H1 (cell line): ENCODE data around the gene ANO9. TPM values are rescaled to one million over a fixed set of nuclear protein-coding genes. Genes with fewer than 3 reads are reported as not detected.

Experiments used
- CTCF ChIA-PET: fragments of 300-600 bp; sonication (Branson Sonifier 250); formaldehyde crosslinking; loops from one replicate; lab custom pipeline; 2021; ENCODE audit not compliant: partially characterized antibody; lab: Charles Lee
- POLR2A ChIA-PET: fragments of 300-600 bp; sonication (Branson Sonifier 250); formaldehyde crosslinking; loops from one replicate; lab custom pipeline; 2021; ENCODE audit warnings: inconsistent platforms; ENCODE audit not compliant: partially characterized antibody; lab: Charles Lee
- DNase-seq, 2 experiments: peaks; one replicate each; pipeline versions ENCODE4 v3.0.0 to v3.0.0-alpha.2; 2010 to 2022; ENCODE audit warnings: low spot score in 2 of 2, low read depth in 1 of 2, mixed read lengths in 1 of 2
- FAIRE-seq: peaks from 2 replicates; lab custom pipeline; 2011; peaks lifted over from hg19 to GRCh38; lab: Jason Lieb, UNC
- H2AFZ ChIP-seq: 2 replicates; pipeline ENCODE4 v1.8.1; 2012; ENCODE audit warnings: low read length, inconsistent platforms
- H2AK5ac ChIP-seq: 2 replicates; pipeline ENCODE4 v1.6.1; 2013; ENCODE audit warnings: low read depth, low read length
- H2BK120ac ChIP-seq: replicated peaks from 2 replicates; pipeline ENCODE3; 2013; ENCODE audit warnings: low read depth, low read length, inconsistent platforms
- H2BK12ac ChIP-seq: 2 replicates; pipeline ENCODE4 v1.6.1; 2013; ENCODE audit warnings: low read depth, low read length
- H2BK15ac ChIP-seq: 2 replicates; pipeline ENCODE4 v1.6.1; 2013; ENCODE audit warnings: low read length
- H2BK20ac ChIP-seq: 2 replicates; pipeline ENCODE4 v1.6.1; 2013; ENCODE audit warnings: low read length
- H2BK5ac ChIP-seq: 2 replicates; pipeline ENCODE4 v1.6.1; 2013; ENCODE audit warnings: low read depth, low read length
- H3K14ac ChIP-seq: 2 replicates; pipeline ENCODE4 v1.6.1; 2013; ENCODE audit warnings: inconsistent platforms; ENCODE audit not compliant: insufficient read length
- H3K18ac ChIP-seq: 2 replicates; pipeline ENCODE4 v1.6.1; 2013; ENCODE audit warnings: low read length; ENCODE audit errors: extremely low read depth
- H3K23ac ChIP-seq: 2 replicates; pipeline ENCODE4 v1.6.1; 2013; ENCODE audit warnings: inconsistent platforms; ENCODE audit not compliant: insufficient read length
- H3K23me2 ChIP-seq: 2 replicates; pipeline ENCODE4 v1.6.1; 2013; ENCODE audit warnings: low read depth, low read length
- H3K27ac ChIP-seq: 2 replicates; pipeline ENCODE4 v1.6.1; 2011; ENCODE audit warnings: low read depth, low read length, inconsistent platforms
- H3K27me3 ChIP-seq, 4 experiments: replicated peaks in 1 of 4; 1 replicate in 1 of 4; 2 replicates in 3 of 4; pipeline versions ENCODE4 v1.6.1 to v1.8.1; 2011 to 2013; ENCODE audit warnings: low read length in 3 of 4, mild to moderate bottlenecking in 3 of 4, inconsistent platforms in 2 of 4, mixed read lengths in 2 of 4, moderate library complexity in 1 of 4; ENCODE audit not compliant: control insufficient read depth in 3 of 4, insufficient read depth in 3 of 4; ENCODE audit errors: extremely low read depth in 1 of 4
- H3K36me3 ChIP-seq, 4 experiments: 2 replicates each; pipeline versions ENCODE4 v1.6.1 to v1.8.1; 2011 to 2013; ENCODE audit warnings: mild to moderate bottlenecking in 4 of 4, low read length in 3 of 4, moderate library complexity in 2 of 4, control low read depth in 1 of 4, inconsistent platforms in 1 of 4; ENCODE audit not compliant: insufficient read depth in 4 of 4, control insufficient read depth in 2 of 4
- H3K4ac ChIP-seq: replicated peaks from 2 replicates; pipeline ENCODE3; 2013; ENCODE audit warnings: low read length, low read depth, mixed read lengths, inconsistent platforms; ENCODE audit not compliant: insufficient read length
- H3K4me1 ChIP-seq, 4 experiments: replicated peaks in 1 of 4; 1 replicate in 1 of 4; 2 replicates in 3 of 4; pipeline versions ENCODE4 v1.6.1 to v1.8.1; 2011 to 2013; ENCODE audit warnings: low read length in 3 of 4, inconsistent platforms in 2 of 4, mixed read lengths in 1 of 4; ENCODE audit not compliant: insufficient read depth in 4 of 4, control insufficient read depth in 3 of 4
- H3K4me2 ChIP-seq, 2 experiments: 2 replicates each; pipeline versions ENCODE4 v1.6.1 to v1.8.1; 2011 to 2013; ENCODE audit warnings: low read depth in 2 of 2, low read length in 2 of 2, control low read depth in 1 of 2, inconsistent platforms in 1 of 2, mild to moderate bottlenecking in 1 of 2; ENCODE audit not compliant: insufficient read depth in 1 of 2
- H3K4me3 ChIP-seq, 4 experiments: fragments of 200-600, 300-600 bp in 1 of 4; sonication (generic), shearing (Covaris generic), sonication (Bioruptor Twin) in 1 of 4; 2 replicates each; pipeline versions ENCODE4 v1.5.1 to v1.8.1; 2011 to 2016; ENCODE audit warnings: low read length in 4 of 4, low read depth in 3 of 4, control low read depth in 2 of 4, inconsistent platforms in 2 of 4, mild to moderate bottlenecking in 2 of 4, mixed read lengths in 1 of 4, moderate library complexity in 1 of 4; ENCODE audit not compliant: insufficient read depth in 2 of 4; ENCODE audit errors: extremely low read depth in 1 of 4
- H3K56ac ChIP-seq: replicated peaks from 2 replicates; pipeline ENCODE3; 2013; ENCODE audit warnings: low read depth, mild to moderate bottlenecking, mixed read lengths, low read length, inconsistent platforms; ENCODE audit not compliant: insufficient read length
- H3K79me1 ChIP-seq: 2 replicates; pipeline ENCODE4 v1.6.1; 2013; ENCODE audit warnings: low read depth, low read length, control low read depth
- H3K79me2 ChIP-seq, 2 experiments: 2 replicates each; pipeline versions ENCODE4 v1.6.1 to v1.8.1; 2012 to 2013; ENCODE audit warnings: low read length in 2 of 2, mild to moderate bottlenecking in 2 of 2, inconsistent platforms in 1 of 2; ENCODE audit not compliant: insufficient read depth in 2 of 2, control insufficient read depth in 1 of 2
- H3K9ac ChIP-seq, 4 experiments: replicated peaks in 1 of 4; 1 replicate in 1 of 4; 2 replicates in 3 of 4; pipeline versions ENCODE4 v1.6.1 to v1.8.1; 2011 to 2013; ENCODE audit warnings: low read depth in 3 of 4, low read length in 3 of 4, control low read depth in 2 of 4, mild to moderate bottlenecking in 2 of 4, moderate library complexity in 2 of 4, inconsistent platforms in 1 of 4; ENCODE audit errors: extremely low read depth in 1 of 4
- H3K9me3 ChIP-seq, 2 experiments: 2 replicates each; pipeline versions ENCODE4 v1.6.1 to v1.8.1; 2012 to 2013; ENCODE audit warnings: mild to moderate bottlenecking in 2 of 2, moderate library complexity in 2 of 2, control low read depth in 1 of 2, inconsistent platforms in 1 of 2, low read depth in 1 of 2, low read length in 1 of 2, mixed read lengths in 1 of 2; ENCODE audit not compliant: insufficient read depth in 2 of 2
- H4K20me1 ChIP-seq, 2 experiments: replicated peaks in 1 of 2; 2 replicates each; pipeline versions ENCODE3 to v1.8.1; 2011 to 2013; ENCODE audit warnings: inconsistent platforms in 2 of 2, low read length in 2 of 2, mild to moderate bottlenecking in 1 of 2; ENCODE audit not compliant: insufficient read depth in 2 of 2, control insufficient read depth in 1 of 2
- H4K5ac ChIP-seq: 2 replicates; pipeline ENCODE4 v1.6.1; 2013; ENCODE audit warnings: low read length, low read depth, mixed read lengths, inconsistent platforms; ENCODE audit not compliant: insufficient read length
- H4K8ac ChIP-seq: 2 replicates; pipeline ENCODE4 v1.8.0; 2013; ENCODE audit warnings: mild to moderate bottlenecking, moderate library complexity, low read length, inconsistent platforms; ENCODE audit not compliant: insufficient read depth; ENCODE audit errors: extremely low read depth
- H4K91ac ChIP-seq: replicated peaks from 2 replicates; pipeline ENCODE3; 2013; ENCODE audit warnings: low read length, mixed read lengths, inconsistent platforms; ENCODE audit not compliant: insufficient read length
- CHD1 ChIP-seq: IDR thresholded peaks from 2 replicates; pipeline ENCODE4 v1.6.1; 2012; ENCODE audit warnings: low read depth, low read length, improper control_type of control experiment
- MAFK ChIP-seq: IDR thresholded peaks from 2 replicates; pipeline ENCODE4 v1.6.1; 2012; ENCODE audit warnings: low read depth, mild to moderate bottlenecking, improper control_type of control experiment, low read length
- TAF1 ChIP-seq: IDR thresholded peaks from 2 replicates; pipeline ENCODE4 v1.6.1; 2011; ENCODE audit warnings: mild to moderate bottlenecking, low read depth, low read length
- WGBS, 2 experiments: shearing (Covaris generic) in 1 of 2; methylation state at CpG; one replicate each; pipeline versions ENCODE4 v1.1.6 to v1.1.7; 2013 to 2015; ENCODE audit warnings: low lambda C conversion rate in 2 of 2, mixed read lengths in 2 of 2, inconsistent platforms in 1 of 2, low coverage in 1 of 2, missing lambda C conversion rate in 1 of 2; ENCODE audit not compliant: insufficient replicate concordance in 2 of 2, insufficient coverage in 1 of 2, insufficient read length in 1 of 2; ENCODE audit errors: extremely low coverage in 1 of 2, missing lambda C conversion rate in 1 of 2; 5-methylcytosine and 5-hydroxymethylcytosine counted together
- polyA plus RNA-seq, 7 experiments: library from polyadenylated mRNA; depleted of rRNA in 3 of 7; stranded (reverse) in 5 of 7; unstranded in 2 of 7; fragments of >200 nt in 5 of 7; fragments of 200-250 nt in 2 of 7; gene quantifications; 1 replicate in 5 of 7; 2 replicates in 1 of 7; 4 replicates in 1 of 7; pipeline versions ENCODE4 v1.2.1 to v1.2.3, GENCODE V29; 2011 to 2013; ENCODE audit warnings: missing spikeins in 2 of 7, mixed read lengths in 2 of 7
- total RNA-seq: library from RNA; stranded (reverse); fragmentation: NEBNext Ultra II Directional; extraction: Animal tissue kit (Norgen Biotek cat#: 25700); gene quantifications from 2 replicates; pipeline ENCODE4 v1.2.1, GENCODE V29; 2021
- TF ChIP-seq, protein P1 (sequence below): IDR thresholded peaks from 2 replicates; pipeline ENCODE4 v1.6.1; 2012; ENCODE audit warnings: inconsistent platforms

ANO9 gene
- total and polyA plus RNA-seq, 2 of the 8 experiments (the other 6 are each of a cell fraction or from before 2014, with no cell fraction given) = 20.0 to 20.7 TPM

DNA sequence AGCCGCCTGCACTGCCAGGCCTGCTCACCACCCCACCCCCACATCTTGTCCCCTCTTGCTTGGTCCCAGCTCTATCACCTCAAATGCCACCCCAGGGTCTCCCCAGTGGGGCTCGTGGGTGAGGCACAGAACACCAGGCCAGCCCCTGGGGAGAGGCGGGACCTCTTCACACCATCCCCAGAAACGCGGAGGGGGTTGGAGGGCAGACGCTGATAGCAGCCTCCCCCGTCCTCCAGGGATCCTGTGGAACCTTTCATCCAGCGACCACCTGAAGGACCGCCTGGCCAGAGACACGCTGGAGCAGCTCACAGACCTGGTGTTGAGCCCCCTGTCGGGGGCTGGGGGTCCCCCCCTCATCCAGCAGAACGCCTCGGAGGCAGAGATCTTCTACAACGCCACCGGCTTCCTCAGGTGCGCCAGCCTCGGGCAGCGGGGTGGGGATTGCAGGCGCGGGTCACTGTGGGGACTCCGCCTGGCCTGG, 42.0 kb downstream of the ANO9 start:
- CTCF ChIA-PET = interaction anchor here (0.8 to 1.0 kb wide), 2 partner anchors 10 to 35 kb away, joined by 3 read pairs; no protein-coding TSS in a partner anchor
- no peak overlapping the region for H2BK15ac ChIP-seq
- no peak overlapping the region for H2BK20ac ChIP-seq

More for the DNA sequence above, 42.0 kb downstream of the ANO9 start:
- no peak overlapping the region for H3K4ac ChIP-seq
- DNase-seq (no peak), FAIRE-seq (no peak)
- H3K56ac ChIP-seq = no peak overlapping the region
- H3K4me3 ChIP-seq = no peak overlapping the region
- 89% methylated on average over 21 of the region's 21 CpGs; no CpG with 5 or more reads in 1 of the 2 experiments for WGBS, 2 experiments
- peaks cover 3% of the 10 kb centered on the region; the same call in 1 of the 2 replicates for H3K23me2 ChIP-seq
- peaks cover 2% of the 10 kb centered on the region; the same call in 1 of the 2 replicates for H3K79me1 ChIP-seq
- H3K9ac ChIP-seq = no peak overlapping the region
- no peak overlapping the region for H4K5ac ChIP-seq
- H4K8ac ChIP-seq = no peak overlapping the region
- no peak overlapping the region for H2BK5ac ChIP-seq
- no peak overlapping the region for H3K14ac ChIP-seq
- H2BK12ac ChIP-seq = no peak overlapping the region
- H3K4me1 ChIP-seq = peaks cover 0 to 5% (median under 1%) of the 10 kb centered on the region in 4 experiments; a peak in 3 of 7 replicates
- H3K23ac ChIP-seq = no peak overlapping the region
- peaks cover 0 to 9% of the 10 kb centered on the region in 2 experiments; a peak in 1 of 4 replicates for H3K9me3 ChIP-seq
- H4K20me1 ChIP-seq = peaks cover 2 to 13% of the 10 kb centered on the region in 2 experiments
- TF ChIP-seq TAF1 (no peak), MAFK (no peak), CHD1 (no peak)
- TF ChIP-seq, protein P1, sequence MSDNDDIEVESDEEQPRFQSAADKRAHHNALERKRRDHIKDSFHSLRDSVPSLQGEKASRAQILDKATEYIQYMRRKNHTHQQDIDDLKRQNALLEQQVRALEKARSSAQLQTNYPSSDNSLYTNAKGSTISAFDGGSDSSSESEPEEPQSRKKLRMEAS = no peak
- no peak overlapping the region for H3K27ac ChIP-seq
- H2BK120ac ChIP-seq = no peak overlapping the region
- H3K79me2 ChIP-seq = no peaks in the 10 kb centered on the region
- POLR2A ChIA-PET = no interaction called here
- peaks cover 0 to 28% (median 0%) of the 10 kb centered on the region in 4 experiments; a peak in 3 of 8 replicates for H3K36me3 ChIP-seq
- no peak overlapping the region for H4K91ac ChIP-seq
- no peak overlapping the region for H3K4me2 ChIP-seq
- H2AK5ac ChIP-seq = no peak overlapping the region
- H2AFZ ChIP-seq = no peak overlapping the region
- H3K27me3 ChIP-seq = no peaks in the 10 kb centered on the region
- no peak overlapping the region for H3K18ac ChIP-seq
